Adrenal gland (tissue), 12 donors: Measurements from ENCODE around the gene ABCG1. TPM values are rescaled to one million over a fixed set of nuclear protein-coding genes. Genes with fewer than 3 reads are reported as not detected.

Source experiments
- DNase-seq, 7 donors: peaks; one replicate each; pipeline ENCODE4 v3.0.0-alpha.2; 2019 to 2020
- H3K27ac ChIP-seq, 5 donors: fragments of 200-600 bp; sonication (generic) in 4 of 5; 1 replicate in 3 of 5; 2 replicates in 2 of 5; pipeline versions ENCODE4 v1.5.1 to v1.8.0; 2016 to 2020; ENCODE audit warnings: mild to moderate bottlenecking in 1 of 5
- H3K27me3 ChIP-seq: fragments of 200-600 bp; 2 replicates; pipeline ENCODE4 v1.8.0; 2021
- H3K36me3 ChIP-seq, 2 donors: fragments of 200-600 bp; replicated peaks in 1 of 2; 1 replicate in 1 of 2; 2 replicates in 1 of 2; pipeline versions ENCODE4 v1.5.1 to v1.8.0; 2018 to 2022
- H3K4me1 ChIP-seq, 2 donors: fragments of 200-600 bp; replicated peaks in 1 of 2; 1 replicate in 1 of 2; 2 replicates in 1 of 2; pipeline versions ENCODE4 v1.5.1 to v1.8.0; 2018 to 2021
- H3K4me3 ChIP-seq, 4 donors: fragments of 200-600 bp; sonication (generic) in 3 of 4; one replicate each; pipeline ENCODE4 v1.5.1; 2016 to 2018
- H3K9me3 ChIP-seq, 3 donors: fragments of 200-600 bp; sonication (generic) in 1 of 3; replicated peaks in 1 of 3; 1 replicate in 2 of 3; 2 replicates in 1 of 3; pipeline versions ENCODE4 v1.5.1 to v1.8.0; 2016 to 2021
- POLR2A ChIP-seq, 2 donors: fragments of 450-650 bp; IDR thresholded peaks; one replicate each; pipeline ENCODE4 v1.6.1; 2017; ENCODE audit warnings: antibody characterized with exemption in 2 of 2, mild to moderate bottlenecking in 2 of 2, moderate library complexity in 1 of 2
- WGBS, 4 donors: extraction: QIAGEN DNeasy Blood & Tissue Kit in 2 of 4; methylation state at CpG; one replicate each; pipeline versions ENCODE4 v1.1.5 to v1.1.7; 2013 to 2017; 5-methylcytosine and 5-hydroxymethylcytosine counted together
- intact Hi-C, 2 donors: fragments of 100-400 bp; cut with DNase I; formaldehyde crosslinking; loops; one replicate each; pipeline versions ENCODE4 v1.14.1 to v1.15.0; 2022 to 2023
- polyA plus RNA-seq, 3 donors: library from polyadenylated mRNA; stranded (reverse); fragments of 200-250 nt in 2 of 3; fragments of 350-450 nt in 1 of 3; fragmentation: Illumina TruSeq in 1 of 3; extraction: RNeasy Lipid Tissue Mini Kit (QIAGEN cat#74804) in 1 of 3; gene quantifications; one replicate each; pipeline ENCODE4 v1.2.3, GENCODE V29; 2013 to 2014
- total RNA-seq, 9 donors: library from RNA; depleted of rRNA in 4 of 9; stranded (reverse); fragments of >200 nt in 4 of 9; fragments of 120-200 nt in 1 of 9; fragmentation: NEBNext Ultra II Directional in 1 of 9; extraction: Animal tissue kit (Norgen Biotek cat#: 25700) in 1 of 9; gene quantifications; one replicate each; pipeline versions ENCODE4 v1.1.0 to v1.2.4, GENCODE V29; 2013 to 2023
- TF ChIP-seq, protein P1 (sequence below), 6 experiments: fragments of 450-650 bp in 4 of 6; fragments of 200-600 bp in 2 of 6; sonication (generic) in 1 of 6; IDR thresholded peaks; 1 replicate in 5 of 6; 2 replicates in 1 of 6; pipeline versions ENCODE4 v1.5.1 to v1.8.0; 2016 to 2021; ENCODE audit warnings: antibody characterized with exemption in 6 of 6, mild to moderate bottlenecking in 2 of 6, moderate library complexity in 1 of 6
- donor health status: healthy with polysubstance abuse.
- donor health status: Bipolar disorder and iron deficiency.
- donor health status: DM: yes; HTN: yes; CAD: no.
- donor health status: DM: no; HTN: no; CAD: no.
- donor health status: DM: no; HTN: no; CAD: no.
- donor health status: DM: yes; HTN: yes; CAD: no.

The ABCG1 gene
- total and polyA plus RNA-seq, 12 donors: 23.2 to 136 (median 67.9) TPM

DNA sequence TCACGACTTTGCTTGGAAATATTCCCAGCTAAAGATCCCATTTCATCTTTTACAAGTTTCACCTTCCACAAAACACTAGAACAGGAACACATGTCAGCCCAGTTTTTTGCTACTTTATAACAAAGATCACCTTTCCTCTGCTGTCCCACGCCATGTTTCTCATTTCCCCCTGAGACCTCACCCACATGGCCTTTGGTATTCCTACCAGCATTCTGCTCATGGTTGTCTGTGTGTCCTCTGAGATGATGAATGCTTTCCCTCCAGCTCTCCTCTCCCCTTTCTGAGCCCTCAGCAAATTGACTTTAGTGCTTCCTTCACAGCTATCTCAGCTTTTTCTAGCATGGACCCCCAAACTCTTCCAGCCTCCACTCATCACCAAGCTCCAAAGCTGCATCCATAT is 32.3 kb upstream of the ABCG1 start:
- WGBS, 4 donors: 65 to 86% (median 69%) methylated on average over 2 of the region's 2 CpGs

DNA sequence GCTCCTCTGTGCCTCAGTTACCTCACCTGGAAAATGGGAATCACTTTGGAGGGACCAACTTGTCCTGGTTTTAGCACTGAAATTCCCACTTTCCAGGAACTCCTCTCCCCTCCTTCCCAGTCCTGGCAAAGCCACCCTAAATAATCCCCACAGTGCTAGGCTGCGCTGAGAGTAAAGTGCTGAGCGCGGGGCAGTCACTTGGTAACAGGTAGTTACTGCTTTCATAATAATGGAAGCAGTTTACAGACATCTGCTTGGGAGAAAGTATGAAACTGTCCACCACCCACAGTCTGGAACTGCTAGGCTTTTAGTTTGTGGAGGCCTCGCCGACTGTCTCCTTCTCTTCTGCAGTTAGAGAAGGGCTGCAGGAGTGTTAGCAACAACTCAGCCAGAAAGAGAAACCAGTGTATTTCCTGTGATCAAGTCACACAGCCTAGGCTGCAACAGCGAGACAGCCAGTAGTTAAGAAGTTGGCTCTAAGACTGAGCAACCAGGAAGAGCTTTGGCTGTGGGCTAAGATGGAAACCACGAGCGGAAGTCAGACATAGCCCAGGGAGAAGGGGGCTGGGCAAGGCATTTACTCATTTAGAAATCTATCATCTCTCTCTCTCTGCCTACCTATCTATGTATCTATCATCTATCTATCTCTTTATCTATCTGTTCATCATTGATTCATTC is 30.8 kb upstream of the ABCG1 start:
- DNase-seq: peak in 4 of 7 donors; percentile 35 to 66 (median 52)
- Histone ChIP-seq H3K27ac (peak overlapping the region in 3 of 5 donors; percentile 6 to 75 (median 65)), H3K4me1 (peaks cover 0 to 6% of the 10 kb centered on the region in 2 donors), H3K36me3 (no peaks in the 10 kb centered on the region), H3K27me3 (no peaks in the 10 kb centered on the region), H3K9me3 (no peaks in the 10 kb centered on the region), H3K4me3 (no peak overlapping the region)
- 61 to 80% (median 67%) methylated on average over 8 of the region's 8 CpGs for WGBS, 4 donors
- TF ChIP-seq, protein P1, sequence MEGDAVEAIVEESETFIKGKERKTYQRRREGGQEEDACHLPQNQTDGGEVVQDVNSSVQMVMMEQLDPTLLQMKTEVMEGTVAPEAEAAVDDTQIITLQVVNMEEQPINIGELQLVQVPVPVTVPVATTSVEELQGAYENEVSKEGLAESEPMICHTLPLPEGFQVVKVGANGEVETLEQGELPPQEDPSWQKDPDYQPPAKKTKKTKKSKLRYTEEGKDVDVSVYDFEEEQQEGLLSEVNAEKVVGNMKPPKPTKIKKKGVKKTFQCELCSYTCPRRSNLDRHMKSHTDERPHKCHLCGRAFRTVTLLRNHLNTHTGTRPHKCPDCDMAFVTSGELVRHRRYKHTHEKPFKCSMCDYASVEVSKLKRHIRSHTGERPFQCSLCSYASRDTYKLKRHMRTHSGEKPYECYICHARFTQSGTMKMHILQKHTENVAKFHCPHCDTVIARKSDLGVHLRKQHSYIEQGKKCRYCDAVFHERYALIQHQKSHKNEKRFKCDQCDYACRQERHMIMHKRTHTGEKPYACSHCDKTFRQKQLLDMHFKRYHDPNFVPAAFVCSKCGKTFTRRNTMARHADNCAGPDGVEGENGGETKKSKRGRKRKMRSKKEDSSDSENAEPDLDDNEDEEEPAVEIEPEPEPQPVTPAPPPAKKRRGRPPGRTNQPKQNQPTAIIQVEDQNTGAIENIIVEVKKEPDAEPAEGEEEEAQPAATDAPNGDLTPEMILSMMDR (IDR thresholded peaks at IDR 0.05): no peak
- no peak for TF ChIP-seq POLR2A (IDR thresholded peaks at IDR 0.05)
- intact Hi-C loops: no loop called here

More for the DNA sequence above, 32.3 kb upstream of the ABCG1 start:
- H3K9me3 ChIP-seq: no peaks in the 10 kb centered on the region
- H3K27me3 ChIP-seq: no peaks in the 10 kb centered on the region
- TF ChIP-seq, protein P1 (IDR thresholded peaks at IDR 0.05): no peak
- TF ChIP-seq POLR2A (IDR thresholded peaks at IDR 0.05): no peak
- no peak overlapping the region for H3K27ac ChIP-seq
- H3K36me3 ChIP-seq: no peaks in the 10 kb centered on the region
- no peak for DNase-seq
- H3K4me3 ChIP-seq: no peak overlapping the region
- intact Hi-C loops: no loop called here
- peaks cover 0 to 6% of the 10 kb centered on the region in 2 donors for H3K4me1 ChIP-seq

DNA sequence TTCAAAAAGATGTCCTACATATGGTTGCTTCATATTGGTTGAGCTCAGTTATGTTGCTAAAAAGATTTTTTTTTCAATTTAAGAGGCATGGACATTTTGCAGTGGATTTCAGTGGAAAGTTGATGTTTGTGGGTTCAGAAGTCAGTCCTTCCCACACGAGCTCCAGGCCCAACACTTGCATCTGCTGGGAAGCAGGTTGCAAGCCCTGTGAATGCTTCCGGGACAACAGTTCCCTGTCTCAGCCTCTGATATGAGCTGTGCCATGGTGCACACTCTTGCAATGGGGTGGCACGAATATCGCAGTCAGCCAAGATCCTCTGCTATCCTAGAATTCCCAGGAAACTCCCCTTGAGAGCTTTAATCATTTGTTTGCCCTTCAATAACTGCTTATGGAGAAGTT is 30.3 kb upstream of the ABCG1 start:
- WGBS, 4 donors: 69 to 81% (median 73%) methylated on average over 4 of the region's 4 CpGs
- Histone ChIP-seq H3K27me3 (no peaks in the 10 kb centered on the region), H3K4me3 (no peak overlapping the region), H3K36me3 (no peaks in the 10 kb centered on the region), H3K4me1 (peaks cover 0 to 6% of the 10 kb centered on the region in 2 donors), H3K9me3 (no peaks in the 10 kb centered on the region), H3K27ac (peak overlapping the region in 1 of 5 donors; percentile 75)
- intact Hi-C loops: no loop called here
- DNase-seq: no peak
- TF ChIP-seq POLR2A (IDR thresholded peaks at IDR 0.05): no peak
- TF ChIP-seq, protein P1 (IDR thresholded peaks at IDR 0.05): no peak

DNA sequence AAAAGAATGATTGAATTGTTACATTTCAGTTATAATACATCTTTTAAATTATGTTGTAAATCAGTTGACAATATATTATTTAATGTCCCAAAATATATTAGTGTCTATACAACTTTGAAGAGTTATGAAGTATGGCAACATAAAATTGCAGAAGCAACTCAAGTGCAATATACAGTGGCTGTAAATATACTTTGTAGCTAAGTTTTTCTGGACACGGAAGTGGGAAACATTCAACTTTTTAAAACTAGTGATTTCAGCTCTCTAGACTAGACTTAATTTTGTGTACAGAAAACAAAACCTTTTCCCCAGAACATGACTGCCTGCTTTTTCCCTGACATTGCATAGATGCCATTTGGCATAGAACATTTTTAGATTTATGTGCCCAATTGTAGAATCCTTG is 29.5 kb upstream of the ABCG1 start:
- no peaks in the 10 kb centered on the region for H3K36me3 ChIP-seq
- no peaks in the 10 kb centered on the region for H3K9me3 ChIP-seq
- WGBS, 4 donors: 68 to 80% (median 77%) methylated on average over 1 of the region's 1 CpG
- intact Hi-C loops: no loop called here
- H3K27me3 ChIP-seq: no peaks in the 10 kb centered on the region
- H3K4me1 ChIP-seq: peaks cover 0 to 6% of the 10 kb centered on the region in 2 donors
- peak overlapping the region in 1 of 5 donors; percentile 26 for H3K27ac ChIP-seq
- no peak for TF ChIP-seq POLR2A (IDR thresholded peaks at IDR 0.05)
- TF ChIP-seq, protein P1 (IDR thresholded peaks at IDR 0.05): no peak
- no peak for DNase-seq
- H3K4me3 ChIP-seq: no peak overlapping the region
